Lower leg skin (tissue), 4 donors: ENCODE data around the gene ZNF543. TPM values are rescaled to one million over a fixed set of nuclear protein-coding genes. Genes with fewer than 3 reads are reported as not detected.
"Not testable (repeated sequence)": the region's sequence is repeated elsewhere in the genome, so short reads cannot be mapped to it uniquely, and the experiment has no call there.

Experiments used
- DNase-seq, 2 donors: peaks; one replicate each; pipeline ENCODE4 v3.0.0-alpha.2; 2019; ENCODE audit warnings: low spot score in 2 of 2
- H3K4me3 ChIP-seq: fragments of 200-600 bp; sonication (generic); 2 replicates; pipeline ENCODE4 v1.5.1; 2017; ENCODE audit warnings: mild to moderate bottlenecking, low read depth; ENCODE audit not compliant: poor library complexity, severe bottlenecking
- POLR2A ChIP-seq, 2 donors: fragments of 450-650 bp; IDR thresholded peaks; one replicate each; pipeline ENCODE4 v1.6.1; 2016 to 2017; ENCODE audit warnings: antibody characterized with exemption in 2 of 2, mild to moderate bottlenecking in 1 of 2, moderate library complexity in 1 of 2
- WGBS, 2 donors: methylation state at CpG; one replicate each; pipeline ENCODE4 v1.1.5; 2018; 5-methylcytosine and 5-hydroxymethylcytosine counted together
- intact Hi-C: fragments of 100-400 bp; cut with DNase I; formaldehyde crosslinking; loops from one replicate; pipeline ENCODE4 v1.15.0; 2023; ENCODE audit warnings: low total_unique reads
- total RNA-seq, 4 donors: library from RNA; depleted of rRNA; stranded (reverse); fragments of >200 nt; gene quantifications; one replicate each; pipeline ENCODE4 v1.1.0, GENCODE V29; 2016
- TF ChIP-seq, protein P1 (sequence below), 3 donors: fragments of 450-650 bp; IDR thresholded peaks; one replicate each; pipeline ENCODE4 v1.5.1; 2016; ENCODE audit warnings: antibody characterized with exemption in 3 of 3, mild to moderate bottlenecking in 3 of 3, moderate library complexity in 2 of 3

The ZNF543 gene
- total RNA-seq, 4 donors from 2014 or later: 11.4 to 15.7 (median 12.4) TPM

- no peak for DNase-seq
- no peak for TF ChIP-seq POLR2A (IDR thresholded peaks at IDR 0.05)
- TF ChIP-seq, protein P1, sequence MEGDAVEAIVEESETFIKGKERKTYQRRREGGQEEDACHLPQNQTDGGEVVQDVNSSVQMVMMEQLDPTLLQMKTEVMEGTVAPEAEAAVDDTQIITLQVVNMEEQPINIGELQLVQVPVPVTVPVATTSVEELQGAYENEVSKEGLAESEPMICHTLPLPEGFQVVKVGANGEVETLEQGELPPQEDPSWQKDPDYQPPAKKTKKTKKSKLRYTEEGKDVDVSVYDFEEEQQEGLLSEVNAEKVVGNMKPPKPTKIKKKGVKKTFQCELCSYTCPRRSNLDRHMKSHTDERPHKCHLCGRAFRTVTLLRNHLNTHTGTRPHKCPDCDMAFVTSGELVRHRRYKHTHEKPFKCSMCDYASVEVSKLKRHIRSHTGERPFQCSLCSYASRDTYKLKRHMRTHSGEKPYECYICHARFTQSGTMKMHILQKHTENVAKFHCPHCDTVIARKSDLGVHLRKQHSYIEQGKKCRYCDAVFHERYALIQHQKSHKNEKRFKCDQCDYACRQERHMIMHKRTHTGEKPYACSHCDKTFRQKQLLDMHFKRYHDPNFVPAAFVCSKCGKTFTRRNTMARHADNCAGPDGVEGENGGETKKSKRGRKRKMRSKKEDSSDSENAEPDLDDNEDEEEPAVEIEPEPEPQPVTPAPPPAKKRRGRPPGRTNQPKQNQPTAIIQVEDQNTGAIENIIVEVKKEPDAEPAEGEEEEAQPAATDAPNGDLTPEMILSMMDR (IDR thresholded peaks at IDR 0.05): no peak
- no peak overlapping the region for H3K4me3 ChIP-seq
- intact Hi-C loops: no loop called here
- WGBS, 2 donors: 77% methylated on average over 2 of the region's 2 CpGs
These were observed 42.1 kb downstream of the ZNF543 start for GRCh38 chr19:57362419-57362818.

GRCh38 chr19:57362997-57363687 is 42.9 kb downstream of the ZNF543 start, which contains the start of the genes TRAPPC2B and ZNF547:
TSS of gene TRAPPC2B (plus strand) at chr19:57363551. CDS start at chr19:57364834, 1,283 bp downstream.
TSS of gene ZNF547 (plus strand) at chr19:57363551. CDS start at chr19:57368556, 5,005 bp downstream.
- WGBS, 2 donors: 1 to 2% methylated on average over 40 to 47 of the region's 47 CpGs
- DNase-seq: peak; percentile 99 to 100
- intact Hi-C loops: no loop called here
- TF ChIP-seq POLR2A (IDR thresholded peaks at IDR 0.05): peak in 1 of 2 donors; percentile 10
- TF ChIP-seq, protein P1 (IDR thresholded peaks at IDR 0.05): no peak
- H3K4me3 ChIP-seq: peak within 1 kb of the TSS; percentile 41

GRCh38 chr19:57363688-57364181 is 43.5 kb downstream of the ZNF543 start:
- 0 to 1% methylated on average over 11 to 14 of the region's 18 CpGs for WGBS, 2 donors
- intact Hi-C loops: no loop called here
- TF ChIP-seq POLR2A (IDR thresholded peaks at IDR 0.05): no peak
- DNase-seq: no peak
- peak overlapping the region; percentile 41 for H3K4me3 ChIP-seq

DNA sequence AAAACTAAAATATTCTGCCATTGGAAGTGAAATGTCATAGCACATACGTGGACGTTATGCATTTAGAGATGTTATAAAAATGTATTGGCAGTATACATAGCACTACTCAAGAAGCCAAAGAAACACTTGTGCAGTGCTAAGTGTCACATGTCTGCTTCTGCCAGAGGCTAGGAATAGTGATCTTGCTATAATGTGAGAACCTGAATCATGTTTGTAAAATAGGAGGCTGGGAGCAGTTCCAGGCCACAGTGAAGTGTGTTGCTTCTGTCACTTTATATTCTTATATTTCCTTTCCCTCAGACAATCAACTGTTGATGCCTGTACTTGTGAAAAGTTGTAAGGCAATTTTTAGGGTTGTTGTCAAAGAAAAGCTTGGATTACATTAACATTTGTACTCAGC is 46.5 kb downstream of the ZNF543 start:
- no peak for DNase-seq
- no peak for TF ChIP-seq POLR2A (IDR thresholded peaks at IDR 0.05)
- TF ChIP-seq, protein P1 (IDR thresholded peaks at IDR 0.05): no peak
- intact Hi-C loops: no loop called here
- H3K4me3 ChIP-seq: no peak overlapping the region
- WGBS, 2 donors: 79 to 97% methylated on average over 2 of the region's 2 CpGs

DNA sequence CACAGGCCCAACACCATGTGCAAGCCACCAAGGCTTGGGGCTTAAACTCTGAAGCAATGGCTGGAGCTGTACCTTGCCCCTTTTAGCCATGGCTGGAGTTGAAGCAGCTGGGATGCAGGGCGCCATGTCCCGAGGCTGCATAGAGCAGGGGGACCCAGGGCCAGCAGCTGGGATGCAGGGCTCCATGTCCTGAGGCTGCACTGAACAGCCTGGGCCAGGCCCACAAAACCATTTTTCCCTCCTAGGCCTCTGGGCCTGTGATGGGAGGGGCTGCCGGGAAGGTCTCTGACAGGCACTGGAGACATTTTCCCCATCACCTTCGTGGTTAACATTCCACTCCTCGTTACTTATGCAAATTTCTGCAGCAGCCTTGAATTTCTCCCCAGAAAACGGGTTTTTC is 53.9 kb downstream of the ZNF543 start:
- TF ChIP-seq, protein P1 (IDR thresholded peaks at IDR 0.05): no peak
- no peak for TF ChIP-seq POLR2A (IDR thresholded peaks at IDR 0.05)
- WGBS, 2 donors: 98% methylated on average over 6 of the region's 6 CpGs
- no peak overlapping the region for H3K4me3 ChIP-seq
- DNase-seq: peak in 1 of 2 donors; percentile 34
- intact Hi-C loops: no loop called here

DNA sequence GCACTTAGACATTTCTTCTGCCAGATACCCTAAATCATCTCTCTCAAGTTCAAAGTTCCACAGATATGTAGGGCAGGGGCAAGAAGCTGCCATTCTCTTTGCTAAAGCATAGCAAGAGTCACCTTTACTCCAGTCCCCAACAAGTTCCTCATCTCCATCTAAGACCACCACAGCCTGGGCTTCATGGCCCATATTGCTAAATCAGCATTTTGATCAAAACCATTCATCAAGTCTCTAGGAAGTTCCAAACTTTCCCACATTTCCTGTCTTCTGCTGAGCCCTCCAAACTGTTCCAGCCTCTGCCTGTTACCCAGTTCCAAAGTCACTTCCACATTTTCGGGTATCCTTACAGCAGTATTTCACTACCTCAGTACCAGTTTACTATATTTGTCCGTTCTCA is 54.4 kb downstream of the ZNF543 start:
- intact Hi-C loops, H3K4me3 ChIP-seq, DNase-seq: not testable (repeated sequence)
- 89 to 93% methylated on average over 2 of the region's 2 CpGs for WGBS, 2 donors
